ENCODE measurements around the gene CCDC70.
"Not testable (repeated sequence)": the region's sequence is repeated elsewhere in the genome, so short reads cannot be mapped to it uniquely, and the experiment has no call there.

CCDC70 gene

GRCh38 chr13:51907040-51907732 lies 45.4 kb downstream of the CCDC70 start:
- no peaks in the 10 kb centered on the region for H3K36me3 ChIP-seq (ENCODE audit: control insufficient read depth, low read length)
- H4K20me1 ChIP-seq (ENCODE audit: control insufficient read depth, insufficient read depth, low read depth, low read length): no peaks in the 10 kb centered on the region
- H3K4me2 ChIP-seq (ENCODE audit: low read length): no peak overlapping the region
- no peaks in the 10 kb centered on the region for H3K9me3 ChIP-seq (ENCODE audit: control insufficient read depth, insufficient read depth, low read length)
- H3K27me3 ChIP-seq (ENCODE audit: control insufficient read depth, low read length): peaks cover 29% of the 10 kb centered on the region
- H3K9me2 ChIP-seq (replicated peaks; ENCODE audit: control insufficient read depth, low read length): no peaks in the 10 kb centered on the region
- no peaks in the 10 kb centered on the region for H3F3A ChIP-seq (ENCODE audit: control insufficient read depth, insufficient read depth)
- no peaks in the 10 kb centered on the region for H3K4me1 ChIP-seq (ENCODE audit: control insufficient read depth, low read length)
- H3K4me3 ChIP-seq (ENCODE audit: low read length): no peak overlapping the region
- no peak overlapping the region for H3K27ac ChIP-seq (ENCODE audit: low read depth, low read length)
- no peaks in the 10 kb centered on the region for H3K79me2 ChIP-seq (ENCODE audit: control insufficient read depth, low read length)
- no peak for TF ChIP-seq EZH2phosphoT487 (IDR thresholded peaks at IDR 0.05; ENCODE audit: borderline replicate concordance, low read length)
- no peak for TF ChIP-seq CTCF (IDR thresholded peaks at IDR 0.05; ENCODE audit: low read depth, low read length, poor library complexity, severe bottlenecking)

GRCh38 chr13:51909265-51909664 lies 47.5 kb downstream of the CCDC70 start:
- H3F3A ChIP-seq (ENCODE audit: control insufficient read depth, insufficient read depth); H3K4me3 ChIP-seq (ENCODE audit: low read length); H3K4me2 ChIP-seq (ENCODE audit: low read length); H3K36me3 ChIP-seq (ENCODE audit: control insufficient read depth, low read length); H3K79me2 ChIP-seq (ENCODE audit: control insufficient read depth, low read length); H3K9me2 ChIP-seq (replicated peaks; ENCODE audit: control insufficient read depth, low read length); H3K9me3 ChIP-seq (ENCODE audit: control insufficient read depth, insufficient read depth, low read length); H4K20me1 ChIP-seq (ENCODE audit: control insufficient read depth, insufficient read depth, low read depth, low read length); H3K27ac ChIP-seq (ENCODE audit: low read depth, low read length); H3K4me1 ChIP-seq (ENCODE audit: control insufficient read depth, low read length): not testable (repeated sequence)
- peaks cover 29% of the 10 kb centered on the region for H3K27me3 ChIP-seq (ENCODE audit: control insufficient read depth, low read length)

- Histone ChIP-seq H3K27me3 (ENCODE audit: control insufficient read depth, low read length) (peaks cover 31% of the 10 kb centered on the region), H3K79me2 (ENCODE audit: control insufficient read depth, low read length) (no peaks in the 10 kb centered on the region), H4K20me1 (ENCODE audit: control insufficient read depth, insufficient read depth, low read depth, low read length) (no peaks in the 10 kb centered on the region), H3K4me2 (ENCODE audit: low read length) (no peak overlapping the region), H3K9me2 (replicated peaks; ENCODE audit: control insufficient read depth, low read length) (no peaks in the 10 kb centered on the region), H3K36me3 (ENCODE audit: control insufficient read depth, low read length) (no peaks in the 10 kb centered on the region), H3K4me1 (ENCODE audit: control insufficient read depth, low read length) (no peaks in the 10 kb centered on the region), H3K4me3 (ENCODE audit: low read length) (no peak overlapping the region), H3F3A (ENCODE audit: control insufficient read depth, insufficient read depth) (no peaks in the 10 kb centered on the region), H3K9me3 (ENCODE audit: control insufficient read depth, insufficient read depth, low read length) (no peaks in the 10 kb centered on the region), H3K27ac (ENCODE audit: low read depth, low read length) (no peak overlapping the region)
- TF ChIP-seq EZH2phosphoT487 (IDR thresholded peaks at IDR 0.05; ENCODE audit: borderline replicate concordance, low read length): no peak
- TF ChIP-seq CTCF (IDR thresholded peaks at IDR 0.05; ENCODE audit: low read depth, low read length, poor library complexity, severe bottlenecking): no peak
Observed at GRCh38 chr13:51910508-51910907, 48.7 kb downstream of the CCDC70 start.

- H3F3A ChIP-seq (ENCODE audit: control insufficient read depth, insufficient read depth): no peaks in the 10 kb centered on the region
- no peaks in the 10 kb centered on the region for H3K9me3 ChIP-seq (ENCODE audit: control insufficient read depth, insufficient read depth, low read length)
- H3K79me2 ChIP-seq (ENCODE audit: control insufficient read depth, low read length): no peaks in the 10 kb centered on the region
- H3K4me3 ChIP-seq (ENCODE audit: low read length): no peak overlapping the region
- H3K4me1 ChIP-seq (ENCODE audit: control insufficient read depth, low read length): no peaks in the 10 kb centered on the region
- no peaks in the 10 kb centered on the region for H4K20me1 ChIP-seq (ENCODE audit: control insufficient read depth, insufficient read depth, low read depth, low read length)
- peaks cover 31% of the 10 kb centered on the region for H3K27me3 ChIP-seq (ENCODE audit: control insufficient read depth, low read length)
- no peaks in the 10 kb centered on the region for H3K9me2 ChIP-seq (replicated peaks; ENCODE audit: control insufficient read depth, low read length)
- H3K4me2 ChIP-seq (ENCODE audit: low read length): no peak overlapping the region
- no peak for TF ChIP-seq EZH2phosphoT487 (IDR thresholded peaks at IDR 0.05; ENCODE audit: borderline replicate concordance, low read length)
- no peak for TF ChIP-seq CTCF (IDR thresholded peaks at IDR 0.05; ENCODE audit: low read depth, low read length, poor library complexity, severe bottlenecking)
- no peaks in the 10 kb centered on the region for H3K36me3 ChIP-seq (ENCODE audit: control insufficient read depth, low read length)
- no peak overlapping the region for H3K27ac ChIP-seq (ENCODE audit: low read depth, low read length)
Observed at GRCh38 chr13:51912091-51912490, 50.3 kb downstream of the CCDC70 start.
